OCI-LY1 (cell line): ENCODE results near the gene CROCC.
A peak's percentile ranks its signal among the peaks of the same experiment; 100 is the strongest.
"Not testable (repeated sequence)": the region's sequence is repeated elsewhere in the genome, so short reads cannot be mapped to it uniquely, and the experiment has no call there.

Source experiments
- H2AFZ ChIP-seq: fragments of 200-600 bp; sonication (generic), shearing (Covaris generic); 2 replicates; pipeline ENCODE4 v1.6.0; 2014; ENCODE audit warnings: antibody characterized with exemption, mild to moderate bottlenecking, low read length
- H3F3A ChIP-seq: fragments of 200-600 bp; sonication (generic), shearing (Covaris generic); 2 replicates; pipeline ENCODE4 v1.6.0; 2014; ENCODE audit warnings: mild to moderate bottlenecking, antibody characterized with exemption, low read length, moderate library complexity; ENCODE audit not compliant: insufficient read depth
- H3K27ac ChIP-seq: fragments of 200-600 bp; sonication (generic); 2 replicates; pipeline ENCODE4 v1.5.1; 2014; ENCODE audit warnings: low read length, mixed run types, mild to moderate bottlenecking, low read depth; ENCODE audit not compliant: poor library complexity, severe bottlenecking
- H3K27me3 ChIP-seq: fragments of 200-600 bp; sonication (generic); 2 replicates; pipeline ENCODE4 v1.6.0; 2014; ENCODE audit warnings: antibody characterized with exemption, mild to moderate bottlenecking, low read length, moderate library complexity; ENCODE audit not compliant: insufficient read depth
- H3K36me3 ChIP-seq: fragments of 200-600 bp; sonication (generic); 2 replicates; pipeline ENCODE4 v1.6.1; 2014; ENCODE audit warnings: mild to moderate bottlenecking, antibody characterized with exemption, low read length, moderate library complexity, mixed read lengths; ENCODE audit not compliant: insufficient read depth
- H3K4me1 ChIP-seq: fragments of 200-600 bp; sonication (generic); 2 replicates; pipeline ENCODE4 v1.5.1; 2014; ENCODE audit warnings: mild to moderate bottlenecking, low read length, moderate library complexity; ENCODE audit not compliant: insufficient read depth, severe bottlenecking
- H3K4me2 ChIP-seq: fragments of 200-600 bp; sonication (generic), shearing (Covaris generic); 2 replicates; pipeline ENCODE4 v1.6.1; 2014; ENCODE audit warnings: low read length
- H3K4me3 ChIP-seq: fragments of 200-600 bp; sonication (generic); 2 replicates; pipeline ENCODE4 v1.5.1; 2014; ENCODE audit warnings: low read length, low read depth, mild to moderate bottlenecking, mixed read lengths; ENCODE audit not compliant: poor library complexity, severe bottlenecking
- H3K79me2 ChIP-seq: fragments of 200-600 bp; shearing (Covaris generic); 2 replicates; pipeline ENCODE4 v1.6.1; 2016; ENCODE audit warnings: mixed run types, low read length, mixed read lengths; ENCODE audit not compliant: insufficient read depth
- H3K9ac ChIP-seq: fragments of 200-600 bp; sonication (generic), shearing (Covaris generic); 2 replicates; pipeline ENCODE4 v1.6.1; 2014; ENCODE audit warnings: mild to moderate bottlenecking, low read length, mixed read lengths
- H3K9me2 ChIP-seq: fragments of 200-600 bp; sonication (generic), shearing (Covaris generic); 2 replicates; pipeline ENCODE4 v1.6.1; 2014; ENCODE audit warnings: low read depth, mild to moderate bottlenecking, low read length, mixed read lengths
- H3K9me3 ChIP-seq: fragments of 200-600 bp; shearing (Covaris generic); 2 replicates; pipeline ENCODE4 v1.6.1; 2014; ENCODE audit warnings: low read length, mixed read lengths
- H4K20me1 ChIP-seq: fragments of 200-600 bp; sonication (generic), shearing (Covaris generic); 2 replicates; pipeline ENCODE4 v1.6.0; 2016; ENCODE audit warnings: mild to moderate bottlenecking, low read length; ENCODE audit not compliant: insufficient read depth
- EZH2 ChIP-seq: fragments of 200-600 bp; sonication (generic), shearing (Covaris generic); IDR thresholded peaks from 2 replicates; pipeline ENCODE4 v1.8.0; 2017; ENCODE audit warnings: borderline replicate concordance, mixed run types, mild to moderate bottlenecking, antibody characterized with exemption, low read length, moderate library complexity, mixed read lengths
- TF ChIP-seq, protein P1 (sequence below): fragments of 200-600 bp; sonication (generic), shearing (Covaris generic); IDR thresholded peaks from 2 replicates; pipeline ENCODE4 v1.5.1; 2017; ENCODE audit warnings: mild to moderate bottlenecking, antibody characterized with exemption, low read length, moderate library complexity, mixed read lengths

Gene CROCC

DNA sequence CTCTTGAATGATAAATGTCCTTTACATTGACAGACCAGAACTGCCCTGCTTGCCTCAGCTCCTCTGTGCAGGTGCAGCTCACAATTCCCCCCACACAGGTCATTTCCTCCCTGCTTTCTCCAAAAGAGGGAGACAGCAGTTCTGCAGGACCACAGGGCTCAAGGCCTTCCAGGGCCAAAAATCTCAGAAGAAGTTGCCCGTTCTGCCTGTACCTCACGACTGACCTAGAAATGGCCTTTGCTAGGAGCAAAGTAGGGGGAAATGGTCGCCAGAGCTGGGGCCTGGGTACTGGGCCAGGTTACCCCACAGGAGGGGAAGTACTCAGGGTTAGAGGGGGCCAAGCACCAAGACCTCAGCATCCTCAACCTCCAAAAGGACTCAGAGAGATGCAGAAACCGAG is 14.9 kb upstream of the CROCC start:
- no peak overlapping the region for H3K4me3 ChIP-seq
- peaks cover 26% of the 10 kb centered on the region for H3K4me1 ChIP-seq
- no peaks in the 10 kb centered on the region for H3K36me3 ChIP-seq
- 0 out of 2 replicates have a peak, but pooled peaks cover 4% of the 10 kb centered on the region for H3K9me3 ChIP-seq
- H3K79me2 ChIP-seq: no peaks in the 10 kb centered on the region
- peaks cover 9% of the 10 kb centered on the region; the same call in 1 of the 2 replicates for H3F3A ChIP-seq
- H4K20me1 ChIP-seq: no peaks in the 10 kb centered on the region
- no peaks in the 10 kb centered on the region for H3K9me2 ChIP-seq
- H3K27me3 ChIP-seq: no peaks in the 10 kb centered on the region
- no peak overlapping the region for H3K4me2 ChIP-seq
- no peak overlapping the region for H2AFZ ChIP-seq
- TF ChIP-seq EZH2: no peak
- TF ChIP-seq, protein P1, sequence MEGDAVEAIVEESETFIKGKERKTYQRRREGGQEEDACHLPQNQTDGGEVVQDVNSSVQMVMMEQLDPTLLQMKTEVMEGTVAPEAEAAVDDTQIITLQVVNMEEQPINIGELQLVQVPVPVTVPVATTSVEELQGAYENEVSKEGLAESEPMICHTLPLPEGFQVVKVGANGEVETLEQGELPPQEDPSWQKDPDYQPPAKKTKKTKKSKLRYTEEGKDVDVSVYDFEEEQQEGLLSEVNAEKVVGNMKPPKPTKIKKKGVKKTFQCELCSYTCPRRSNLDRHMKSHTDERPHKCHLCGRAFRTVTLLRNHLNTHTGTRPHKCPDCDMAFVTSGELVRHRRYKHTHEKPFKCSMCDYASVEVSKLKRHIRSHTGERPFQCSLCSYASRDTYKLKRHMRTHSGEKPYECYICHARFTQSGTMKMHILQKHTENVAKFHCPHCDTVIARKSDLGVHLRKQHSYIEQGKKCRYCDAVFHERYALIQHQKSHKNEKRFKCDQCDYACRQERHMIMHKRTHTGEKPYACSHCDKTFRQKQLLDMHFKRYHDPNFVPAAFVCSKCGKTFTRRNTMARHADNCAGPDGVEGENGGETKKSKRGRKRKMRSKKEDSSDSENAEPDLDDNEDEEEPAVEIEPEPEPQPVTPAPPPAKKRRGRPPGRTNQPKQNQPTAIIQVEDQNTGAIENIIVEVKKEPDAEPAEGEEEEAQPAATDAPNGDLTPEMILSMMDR: no peak
- no peak overlapping the region for H3K27ac ChIP-seq
- H3K9ac ChIP-seq: no peak overlapping the region

DNA sequence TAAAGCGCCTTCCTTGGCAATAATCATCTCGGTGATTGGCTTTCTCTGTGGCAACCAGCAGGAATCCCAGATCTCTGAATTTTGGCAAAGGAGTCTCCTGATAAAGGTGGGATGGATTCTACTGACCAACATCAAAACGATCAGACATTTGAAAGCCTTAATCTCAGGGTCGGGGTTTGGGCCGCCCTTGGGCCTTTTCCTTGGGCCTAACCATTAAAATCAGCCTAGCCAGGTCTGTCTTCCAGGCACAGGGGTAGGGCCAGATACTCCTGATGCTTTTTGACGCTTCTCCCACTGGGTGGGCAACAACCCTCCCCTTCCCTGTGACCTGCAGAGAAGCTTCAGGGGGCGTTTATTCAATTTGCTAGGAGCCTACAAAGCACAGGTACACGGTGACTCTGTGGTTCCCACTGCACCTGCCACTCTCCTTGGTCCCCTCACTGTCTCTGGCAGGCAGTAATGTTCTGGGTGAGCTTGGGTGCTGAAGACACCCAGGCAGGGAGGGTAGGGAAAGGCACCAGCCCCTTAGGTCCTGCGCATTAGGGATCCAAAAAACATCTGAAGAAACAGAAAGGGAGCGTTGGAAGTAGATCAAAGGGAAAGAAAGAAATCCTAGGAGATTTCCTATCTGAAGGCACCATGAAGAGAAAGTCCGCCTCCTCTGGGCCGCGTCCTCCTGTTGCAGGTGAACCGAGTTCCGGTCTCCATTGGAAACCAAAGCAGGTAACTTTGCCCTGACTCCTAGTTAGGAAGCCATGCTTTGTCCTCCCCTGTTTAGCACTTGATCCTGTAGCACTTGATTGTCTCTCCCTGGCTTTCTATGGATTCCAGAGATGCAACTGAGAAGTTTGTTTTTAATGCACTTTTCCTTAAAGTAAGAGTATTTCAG is 13.6 kb upstream of the CROCC start:
- TF ChIP-seq, protein P1: no peak
- no peak for TF ChIP-seq EZH2
- no peak overlapping the region for H3K27ac ChIP-seq
- peaks cover 21% of the 10 kb centered on the region for H3K4me1 ChIP-seq
- H3K9ac ChIP-seq: no peak overlapping the region
- no peak overlapping the region for H2AFZ ChIP-seq
- H3K4me3 ChIP-seq: no peak overlapping the region
- peaks cover 6% of the 10 kb centered on the region; the same call in 1 of the 2 replicates for H3F3A ChIP-seq
- no peaks in the 10 kb centered on the region for H3K36me3 ChIP-seq
- H3K79me2 ChIP-seq: no peaks in the 10 kb centered on the region
- H3K27me3 ChIP-seq: no peaks in the 10 kb centered on the region
- H3K9me3 ChIP-seq: 0 out of 2 replicates have a peak, but pooled peaks cover 4% of the 10 kb centered on the region
- no peak overlapping the region for H3K4me2 ChIP-seq
- no peaks in the 10 kb centered on the region for H3K9me2 ChIP-seq
- H4K20me1 ChIP-seq: no peaks in the 10 kb centered on the region

DNA sequence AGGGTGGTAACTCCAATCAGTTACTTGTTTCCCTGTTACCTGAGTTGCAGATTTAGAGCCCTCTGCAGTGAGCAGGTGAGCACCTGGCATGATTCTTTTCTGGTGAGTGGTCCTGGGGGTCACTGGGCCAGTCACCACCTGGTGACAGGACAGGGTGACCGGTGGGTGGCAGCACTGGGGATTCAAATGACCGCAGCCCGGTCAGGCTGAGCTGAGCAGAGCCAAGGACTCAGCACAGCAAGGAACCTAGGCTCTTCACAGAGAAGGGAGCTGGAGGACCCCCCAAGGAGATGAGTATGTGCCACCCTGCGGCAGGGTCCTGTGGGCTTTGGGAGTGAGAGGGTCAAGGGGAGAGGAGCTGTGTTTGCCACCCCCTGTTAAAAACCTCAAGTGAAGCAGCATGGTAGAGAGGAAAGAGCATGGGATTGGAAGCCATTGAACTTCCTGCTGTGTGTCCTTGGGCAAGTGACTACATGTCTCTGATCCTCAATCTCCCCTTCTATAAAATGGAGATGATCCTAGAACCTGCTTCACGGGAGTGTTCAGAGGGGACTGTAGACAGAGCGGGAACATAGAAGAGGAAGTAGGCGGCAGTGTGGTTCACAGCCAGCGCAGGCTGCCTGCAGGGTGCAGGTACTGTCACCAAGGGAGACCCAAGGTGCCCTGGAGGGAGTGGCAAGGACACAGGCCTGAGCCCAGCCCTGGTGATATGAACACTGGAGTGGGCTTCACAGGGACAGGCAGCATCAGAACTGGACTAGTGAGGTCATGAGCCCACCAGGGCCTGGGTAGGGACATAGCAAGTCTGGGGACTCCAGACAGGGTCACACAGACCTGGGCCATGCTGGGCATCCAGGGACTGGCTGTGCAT is 9.6 kb upstream of the CROCC start:
- H3K4me2 ChIP-seq, H3F3A ChIP-seq, H3K27ac ChIP-seq, H3K36me3 ChIP-seq, H2AFZ ChIP-seq, H3K9me2 ChIP-seq, H3K9ac ChIP-seq, H4K20me1 ChIP-seq, H3K9me3 ChIP-seq, H3K79me2 ChIP-seq, H3K27me3 ChIP-seq, H3K4me3 ChIP-seq: not testable (repeated sequence)
- peaks cover 19% of the 10 kb centered on the region for H3K4me1 ChIP-seq

DNA sequence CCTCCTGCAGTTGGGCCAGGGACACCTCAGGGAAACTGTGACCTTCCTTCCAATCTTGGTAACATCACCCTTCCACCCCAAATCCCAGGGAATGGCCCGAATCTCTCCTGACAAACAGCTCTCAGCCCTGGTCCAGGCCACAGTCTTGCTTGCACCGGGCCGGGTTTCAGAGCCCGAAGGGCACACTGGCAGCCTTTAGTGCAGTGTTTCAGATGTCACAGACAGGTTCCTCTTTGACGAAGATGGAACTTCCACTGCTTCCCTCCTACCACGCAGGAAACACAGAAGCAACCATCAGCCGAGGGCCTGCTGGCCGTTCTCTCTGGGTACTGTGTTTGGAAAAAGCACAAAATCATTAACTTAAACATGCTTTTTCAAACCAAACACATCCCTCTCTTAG is 9.0 kb upstream of the CROCC start:
- not testable (repeated sequence) for H3K79me2 ChIP-seq, H3K36me3 ChIP-seq, H3K27me3 ChIP-seq, H3K9ac ChIP-seq, H3K9me2 ChIP-seq, H4K20me1 ChIP-seq, H3K27ac ChIP-seq, H2AFZ ChIP-seq, H3F3A ChIP-seq, H3K9me3 ChIP-seq
- peaks cover 19% of the 10 kb centered on the region for H3K4me1 ChIP-seq
- peak overlapping the region; percentile 65 for H3K4me3 ChIP-seq
- H3K4me2 ChIP-seq: peak overlapping the region; percentile 89; the same call in 1 of the 2 replicates
